Hematopoietic multipotent progenitor cell treated with erythropoietin and hydrocortisone succinate and interleukin-3 and kit ligand, for 15 days (in vitro differentiated cells): ENCODE data around the gene SYNE2.

ENCODE experiments used
- DNase-seq: peaks from one replicate; pipeline ENCODE4 v3.0.0-alpha.2; 2015; ENCODE audit warnings: low spot score

SYNE2 gene

DNA sequence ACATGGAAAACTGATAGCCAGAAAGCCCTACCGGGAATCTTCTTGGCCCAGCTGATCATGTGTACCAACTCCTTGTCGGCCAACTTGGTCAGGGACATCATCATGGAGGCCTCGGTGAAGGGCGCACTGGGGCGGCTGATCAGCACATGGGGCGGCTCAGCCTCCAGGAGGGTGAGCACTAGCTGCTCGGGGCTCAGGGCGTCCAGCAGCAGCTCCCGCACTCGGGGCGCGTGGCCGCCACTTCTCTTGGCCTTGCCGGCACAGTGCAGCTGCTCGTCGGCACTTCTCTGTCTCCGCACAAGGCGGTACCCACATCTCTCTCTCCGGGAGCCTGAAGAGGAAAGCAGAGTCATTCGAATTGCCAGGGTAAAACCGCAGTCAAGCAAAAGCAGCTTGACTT is 407.6 kb downstream of the SYNE2 start:
- no peak for DNase-seq

DNA sequence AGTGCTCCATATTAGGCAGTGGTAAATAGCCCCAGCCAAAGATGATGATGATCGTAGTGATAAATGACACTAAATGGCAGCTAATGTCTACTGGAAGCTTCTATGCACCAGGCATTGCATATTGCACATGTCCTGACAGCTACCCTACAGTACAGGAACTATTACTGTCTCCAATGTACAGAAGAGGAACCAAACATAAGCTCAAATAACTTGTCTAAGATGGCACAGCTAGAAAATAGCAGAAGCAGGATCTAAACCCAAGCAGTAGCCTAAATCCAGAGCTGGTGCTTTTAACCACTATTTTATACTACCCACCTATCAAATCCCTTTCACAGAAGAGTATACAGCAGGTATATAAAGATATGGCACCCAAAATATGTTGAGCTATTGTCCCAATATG is 412.4 kb downstream of the SYNE2 start:
- DNase-seq = no peak

DNA sequence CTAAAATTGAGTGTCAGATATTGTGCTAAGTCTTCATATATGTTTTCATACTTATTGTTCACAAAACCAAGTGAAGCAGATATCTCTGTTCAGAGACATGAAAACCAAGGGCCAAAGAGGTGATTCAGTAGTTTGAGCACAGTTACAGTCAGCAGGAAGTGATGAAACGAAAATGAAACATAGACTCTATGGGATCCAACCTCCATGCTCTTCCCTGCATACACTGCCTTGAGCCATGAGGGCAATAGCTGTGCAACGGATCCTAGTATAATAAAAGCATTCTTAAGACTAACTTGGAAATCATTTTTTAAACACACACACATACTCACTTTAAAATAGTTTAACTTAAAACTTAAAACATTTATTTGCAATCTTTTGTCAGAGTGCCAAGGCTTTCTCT is 413.4 kb downstream of the SYNE2 start:
- no peak for DNase-seq

DNA sequence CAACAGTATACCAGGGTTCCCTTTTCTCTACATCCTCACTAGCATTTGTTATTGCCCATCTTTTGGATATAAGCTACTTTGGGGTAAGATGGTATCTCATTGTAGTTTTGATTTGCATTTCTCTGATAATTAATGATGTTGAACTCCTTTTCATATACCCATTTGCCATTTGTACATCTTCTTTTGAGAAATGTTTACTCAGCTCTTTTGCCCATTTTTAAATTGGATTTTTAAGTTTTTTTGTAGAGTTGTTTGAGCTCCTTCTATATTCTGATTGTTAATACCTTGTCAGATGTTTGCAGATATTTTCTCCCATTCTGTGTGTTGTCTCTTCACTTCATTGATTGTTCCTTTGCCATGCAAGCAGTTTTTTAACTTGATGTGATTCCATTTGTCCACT is 419.2 kb downstream of the SYNE2 start:
- DNase-seq = no peak
